ENCODE data around the gene MAP1B. TPM values are rescaled to one million over a fixed set of nuclear protein-coding genes. Genes with fewer than 3 reads are reported as not detected.

The MAP1B gene
- total RNA-seq, 1 donor from 2014 or later: 2,530 TPM

GRCh38 chr5:72221099-72221498 lies 113.8 kb downstream of the MAP1B start:
- Mint-ChIP-seq H3K36me3 (ENCODE audit: unreplicated experiment) (peaks cover 9% of the 10 kb centered on the region), H3K9me3 (ENCODE audit: unreplicated experiment) (peaks cover 5% of the 10 kb centered on the region), H3K27me3 (ENCODE audit: unreplicated experiment) (no peaks in the 10 kb centered on the region), H3K27ac (ENCODE audit: unreplicated experiment) (no peak overlapping the region), H3K4me3 (ENCODE audit: unreplicated experiment) (no peak overlapping the region), H3K4me1 (ENCODE audit: low read depth, unreplicated experiment) (peaks cover 8% of the 10 kb centered on the region)
- no peak for TF ChIP-seq CTCF (IDR thresholded peaks at IDR 0.05; ENCODE audit: partially characterized antibody, unreplicated experiment)
- DNase-seq: no peak

GRCh38 chr5:72221541-72221940 lies 114.3 kb downstream of the MAP1B start:
- TF ChIP-seq CTCF (IDR thresholded peaks at IDR 0.05; ENCODE audit: partially characterized antibody, unreplicated experiment): no peak
- Mint-ChIP-seq H3K27me3 (ENCODE audit: unreplicated experiment) (no peaks in the 10 kb centered on the region), H3K36me3 (ENCODE audit: unreplicated experiment) (peaks cover 12% of the 10 kb centered on the region), H3K4me1 (ENCODE audit: low read depth, unreplicated experiment) (peaks cover 8% of the 10 kb centered on the region), H3K27ac (ENCODE audit: unreplicated experiment) (no peak overlapping the region), H3K4me3 (ENCODE audit: unreplicated experiment) (no peak overlapping the region), H3K9me3 (ENCODE audit: unreplicated experiment) (peaks cover 2% of the 10 kb centered on the region)
- no peak for DNase-seq

GRCh38 chr5:72222521-72222920 lies 115.2 kb downstream of the MAP1B start:
- Mint-ChIP-seq H3K4me1 (ENCODE audit: low read depth, unreplicated experiment) (peaks cover 9% of the 10 kb centered on the region), H3K27me3 (ENCODE audit: unreplicated experiment) (no peaks in the 10 kb centered on the region), H3K4me3 (ENCODE audit: unreplicated experiment) (no peak overlapping the region), H3K9me3 (ENCODE audit: unreplicated experiment) (peaks cover 1% of the 10 kb centered on the region), H3K36me3 (ENCODE audit: unreplicated experiment) (peaks cover 15% of the 10 kb centered on the region), H3K27ac (ENCODE audit: unreplicated experiment) (no peak overlapping the region)
- TF ChIP-seq CTCF (IDR thresholded peaks at IDR 0.05; ENCODE audit: partially characterized antibody, unreplicated experiment): no peak
- DNase-seq: no peak

- H3K27ac Mint-ChIP-seq (ENCODE audit: unreplicated experiment): no peak overlapping the region
- no peak for DNase-seq
Measured at GRCh38 chr5:72223371-72223770, 116.1 kb downstream of the MAP1B start.

More at GRCh38 chr5:72223371-72223770, 116.1 kb downstream of the MAP1B start:
- H3K4me3 Mint-ChIP-seq (ENCODE audit: unreplicated experiment): no peak overlapping the region
- H3K9me3 Mint-ChIP-seq (ENCODE audit: unreplicated experiment): peaks cover 1% of the 10 kb centered on the region
- peaks cover 10% of the 10 kb centered on the region for H3K36me3 Mint-ChIP-seq (ENCODE audit: unreplicated experiment)
- TF ChIP-seq CTCF (IDR thresholded peaks at IDR 0.05; ENCODE audit: partially characterized antibody, unreplicated experiment): no peak
- H3K27me3 Mint-ChIP-seq (ENCODE audit: unreplicated experiment): no peaks in the 10 kb centered on the region
- H3K4me1 Mint-ChIP-seq (ENCODE audit: low read depth, unreplicated experiment): peaks cover 12% of the 10 kb centered on the region
